Lower leg skin (tissue), 3 donors: Measurements from ENCODE around the gene AMZ2.

ENCODE experiments used
- POLR2A ChIP-seq, 2 donors: fragments of 450-650 bp; IDR thresholded peaks; one replicate each; pipeline ENCODE4 v1.6.1; 2016 to 2017; ENCODE audit warnings: antibody characterized with exemption in 2 of 2, mild to moderate bottlenecking in 1 of 2, moderate library complexity in 1 of 2
- TF ChIP-seq, protein P1 (sequence below), 3 donors: fragments of 450-650 bp; IDR thresholded peaks; one replicate each; pipeline ENCODE4 v1.5.1; 2016; ENCODE audit warnings: antibody characterized with exemption in 3 of 3, mild to moderate bottlenecking in 3 of 3, moderate library complexity in 2 of 3

- no peak for TF ChIP-seq POLR2A (IDR thresholded peaks at IDR 0.05)
- TF ChIP-seq, protein P1, sequence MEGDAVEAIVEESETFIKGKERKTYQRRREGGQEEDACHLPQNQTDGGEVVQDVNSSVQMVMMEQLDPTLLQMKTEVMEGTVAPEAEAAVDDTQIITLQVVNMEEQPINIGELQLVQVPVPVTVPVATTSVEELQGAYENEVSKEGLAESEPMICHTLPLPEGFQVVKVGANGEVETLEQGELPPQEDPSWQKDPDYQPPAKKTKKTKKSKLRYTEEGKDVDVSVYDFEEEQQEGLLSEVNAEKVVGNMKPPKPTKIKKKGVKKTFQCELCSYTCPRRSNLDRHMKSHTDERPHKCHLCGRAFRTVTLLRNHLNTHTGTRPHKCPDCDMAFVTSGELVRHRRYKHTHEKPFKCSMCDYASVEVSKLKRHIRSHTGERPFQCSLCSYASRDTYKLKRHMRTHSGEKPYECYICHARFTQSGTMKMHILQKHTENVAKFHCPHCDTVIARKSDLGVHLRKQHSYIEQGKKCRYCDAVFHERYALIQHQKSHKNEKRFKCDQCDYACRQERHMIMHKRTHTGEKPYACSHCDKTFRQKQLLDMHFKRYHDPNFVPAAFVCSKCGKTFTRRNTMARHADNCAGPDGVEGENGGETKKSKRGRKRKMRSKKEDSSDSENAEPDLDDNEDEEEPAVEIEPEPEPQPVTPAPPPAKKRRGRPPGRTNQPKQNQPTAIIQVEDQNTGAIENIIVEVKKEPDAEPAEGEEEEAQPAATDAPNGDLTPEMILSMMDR (IDR thresholded peaks at IDR 0.05) = peak in 1 of 3 donors; percentile 67
Observed at GRCh38 chr17:68200689-68201417, 47.0 kb upstream of the AMZ2 start.
